Measurements from ENCODE around the gene CORO2A.

- TF ChIP-seq CTCF (IDR thresholded peaks at IDR 0.05) (no peak), POLR2A (IDR thresholded peaks at IDR 0.05; ENCODE audit: low read depth) (no peak), POLR2AphosphoS5 (IDR thresholded peaks at IDR 0.05) (no peak)
Observed at GRCh38 chr9:98209530-98209929, 17.1 kb upstream of the CORO2A start.

All from esophagus muscularis mucosa (tissue), 3 donors.